ENCODE data around the gene TIMP3. TPM values are rescaled to one million over a fixed set of nuclear protein-coding genes. Genes with fewer than 3 reads are reported as not detected.

The TIMP3 gene
- total and polyA plus RNA-seq, 2 donors (not counting 3 experiments of a cell fraction or from before 2014, with no cell fraction given), result 0.22 to 2.0 TPM

DNA sequence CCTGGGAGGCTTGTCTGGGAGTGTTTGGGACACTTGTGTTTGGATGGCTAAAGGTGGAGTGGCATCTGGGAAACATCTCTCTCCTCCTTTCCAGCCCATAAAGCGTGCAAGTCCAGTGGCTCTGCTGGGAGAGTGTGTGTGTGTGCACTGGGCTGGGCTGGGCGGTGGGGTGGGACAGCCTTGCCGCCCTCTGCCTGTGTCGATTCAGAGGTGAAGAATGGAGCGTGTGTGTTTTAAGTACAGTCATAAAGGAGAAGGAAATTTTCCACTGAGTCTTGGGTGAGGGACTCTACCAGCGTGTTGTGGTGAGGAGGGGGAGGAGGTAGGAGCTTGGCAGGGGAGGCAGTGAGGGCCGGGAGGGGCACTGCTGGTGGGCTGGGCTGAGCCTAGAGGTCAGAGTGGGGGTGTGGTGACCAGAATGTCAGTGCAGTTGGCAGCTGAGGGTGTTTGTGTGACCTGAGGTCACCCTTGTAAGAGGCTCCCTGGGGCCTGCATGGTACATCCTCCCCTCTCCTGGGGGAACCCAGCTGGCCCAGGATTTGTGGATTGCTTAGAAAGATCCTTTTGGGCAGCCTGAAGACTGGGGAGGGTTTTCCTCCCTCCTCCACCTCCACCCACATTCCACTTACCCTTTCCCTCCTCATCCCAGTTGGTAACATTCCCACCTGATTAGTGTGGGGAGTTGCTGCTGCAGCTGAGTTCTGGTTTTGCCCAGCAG is 1.7 kb downstream of the TIMP3 start:
- Histone ChIP-seq H3K27ac (ENCODE audit: insufficient read depth, low read depth, low read length) (no peak overlapping the region), H3K4me1 (ENCODE audit: control insufficient read depth, extremely low read depth, insufficient read depth, low read length) (no peaks in the 10 kb centered on the region), H3K4me2 (ENCODE audit: insufficient read depth, low read length) (no peak overlapping the region), H2AFZ (ENCODE audit: low read depth, low read length) (no peak overlapping the region), H3K9me1 (replicated peaks; ENCODE audit: control insufficient read depth, extremely low read depth, insufficient read depth, low read length) (no peaks in the 10 kb centered on the region), H3K79me2 (ENCODE audit: control insufficient read depth, insufficient read depth, low read length) (no peaks in the 10 kb centered on the region), H3K9ac (replicated peaks; ENCODE audit: extremely low read depth, insufficient read depth, low read length) (no peak overlapping the region), H3K36me3 (ENCODE audit: control insufficient read depth in 2 of 2, extremely low read depth in 1 of 2, insufficient read depth in 2 of 2, low read length in 2 of 2) (no peaks in the 10 kb centered on the region), H3K9me3 (replicated peaks; ENCODE audit: control insufficient read depth, insufficient read depth, low read length) (no peaks in the 10 kb centered on the region), H3K4me3 (replicated peaks in 1 of 3; ENCODE audit: insufficient read depth in 1 of 3, low read depth in 1 of 3, low read length in 3 of 3) (no peak overlapping the region), H3K27me3 (ENCODE audit: control insufficient read depth in 2 of 2, insufficient read depth in 2 of 2, low read length in 2 of 2) (peaks cover 9 to 12% of the 10 kb centered on the region in 2 experiments), H4K20me1 (replicated peaks; ENCODE audit: control insufficient read depth, extremely low read depth, insufficient read depth, low read length) (no peaks in the 10 kb centered on the region)
- FAIRE-seq (no peak), DNase-seq (ENCODE audit: low read depth, low spot score) (no peak)
- dilution Hi-C loops (cut with MboI; ENCODE audit: extremely low pct_ligation_motif_present, low sequenced_read_pairs), result no loop called here
- BruUV-seq (replicated peaks), result no TSS peak
- intact Hi-C loops (cut with micrococcal nuclease), result loop anchor here (2.0 kb wide), 1 partner anchor 184 kb away; no protein-coding TSS in a partner anchor
- ChIA-PET CTCF (interaction anchor here (0.9 kb wide), 1 partner anchor 275 kb away, joined by 3 read pairs; no protein-coding TSS in a partner anchor), POLR2A (no interaction called here)
- TF ChIP-seq EZH2 (IDR thresholded peaks at IDR 0.05; ENCODE audit: borderline replicate concordance, low read depth, low read length, severe bottlenecking) (no peak), FOS (IDR thresholded peaks at IDR 0.05; ENCODE audit: borderline replicate concordance, insufficient read depth, low read length) (no peak), MYC (IDR thresholded peaks at IDR 0.05; ENCODE audit: low read depth, low read length) (no peak), GATA2 (IDR thresholded peaks at IDR 0.05; ENCODE audit: insufficient read depth, insufficient read length, low read depth, low read length) (no peak), POLR2AphosphoS5 (IDR thresholded peaks at IDR 0.05; ENCODE audit: insufficient read depth, low read depth, low read length) (no peak), JUN (IDR thresholded peaks at IDR 0.05; ENCODE audit: borderline replicate concordance, insufficient read depth, insufficient read length, low read depth) (no peak), POLR2A (IDR thresholded peaks at IDR 0.05; ENCODE audit: low read depth, low read length) (no peak)
- TF ChIP-seq, protein P1, sequence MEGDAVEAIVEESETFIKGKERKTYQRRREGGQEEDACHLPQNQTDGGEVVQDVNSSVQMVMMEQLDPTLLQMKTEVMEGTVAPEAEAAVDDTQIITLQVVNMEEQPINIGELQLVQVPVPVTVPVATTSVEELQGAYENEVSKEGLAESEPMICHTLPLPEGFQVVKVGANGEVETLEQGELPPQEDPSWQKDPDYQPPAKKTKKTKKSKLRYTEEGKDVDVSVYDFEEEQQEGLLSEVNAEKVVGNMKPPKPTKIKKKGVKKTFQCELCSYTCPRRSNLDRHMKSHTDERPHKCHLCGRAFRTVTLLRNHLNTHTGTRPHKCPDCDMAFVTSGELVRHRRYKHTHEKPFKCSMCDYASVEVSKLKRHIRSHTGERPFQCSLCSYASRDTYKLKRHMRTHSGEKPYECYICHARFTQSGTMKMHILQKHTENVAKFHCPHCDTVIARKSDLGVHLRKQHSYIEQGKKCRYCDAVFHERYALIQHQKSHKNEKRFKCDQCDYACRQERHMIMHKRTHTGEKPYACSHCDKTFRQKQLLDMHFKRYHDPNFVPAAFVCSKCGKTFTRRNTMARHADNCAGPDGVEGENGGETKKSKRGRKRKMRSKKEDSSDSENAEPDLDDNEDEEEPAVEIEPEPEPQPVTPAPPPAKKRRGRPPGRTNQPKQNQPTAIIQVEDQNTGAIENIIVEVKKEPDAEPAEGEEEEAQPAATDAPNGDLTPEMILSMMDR (IDR thresholded peaks at IDR 0.05; ENCODE audit: extremely low read depth in 1 of 2, insufficient read depth in 1 of 2, low read depth in 1 of 2, low read length in 2 of 2), result no peak
- TF ChIP-seq, protein P2, sequence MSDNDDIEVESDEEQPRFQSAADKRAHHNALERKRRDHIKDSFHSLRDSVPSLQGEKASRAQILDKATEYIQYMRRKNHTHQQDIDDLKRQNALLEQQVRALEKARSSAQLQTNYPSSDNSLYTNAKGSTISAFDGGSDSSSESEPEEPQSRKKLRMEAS (IDR thresholded peaks at IDR 0.05; ENCODE audit: insufficient read depth, insufficient read length), result no peak
